ENCODE measurements around the gene SPEM2.

Gene SPEM2

DNA sequence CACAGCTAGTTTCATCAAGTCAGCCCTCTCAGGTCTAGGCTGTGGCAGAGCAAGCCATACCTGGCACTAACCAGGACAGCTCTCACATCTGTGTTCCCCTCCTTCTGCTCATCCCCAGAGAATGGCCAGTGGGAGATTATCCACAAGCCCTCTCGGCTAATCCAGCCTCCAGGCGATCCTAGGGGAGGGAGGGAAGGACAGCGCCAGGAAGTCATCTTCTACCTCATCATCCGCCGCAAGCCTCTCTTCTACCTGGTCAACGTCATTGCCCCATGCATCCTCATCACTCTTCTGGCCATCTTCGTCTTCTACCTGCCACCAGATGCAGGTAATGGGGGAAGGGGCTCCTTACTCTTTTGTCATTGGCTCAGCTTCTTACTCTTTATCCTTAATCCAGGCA, 23.0 kb downstream of the SPEM2 start:
- no peak overlapping the region for H3K4me3 ChIP-seq (ENCODE audit: low read depth, low read length)
- no peak for TF ChIP-seq CTCF (IDR thresholded peaks at IDR 0.05; ENCODE audit: low read depth, low read length)
- H3K4me1 ChIP-seq: no peaks in the 10 kb centered on the region
- no peak for DNase-seq
- peaks cover 3% of the 10 kb centered on the region; the same call in 1 of the 2 replicates for H3K27me3 ChIP-seq
- H3K36me3 ChIP-seq: no peaks in the 10 kb centered on the region
- no peaks in the 10 kb centered on the region for H3K9me3 ChIP-seq

GRCh38 chr17:7459961-7460545, 34.6 kb downstream of the SPEM2 start:
- no peaks in the 10 kb centered on the region for H3K9me3 ChIP-seq
- no peak overlapping the region for H3K4me3 ChIP-seq (ENCODE audit: low read depth, low read length)
- no peaks in the 10 kb centered on the region for H3K27me3 ChIP-seq
- TF ChIP-seq CTCF (IDR thresholded peaks at IDR 0.05; ENCODE audit: low read depth, low read length): no peak
- no peaks in the 10 kb centered on the region for H3K36me3 ChIP-seq
- no peaks in the 10 kb centered on the region for H3K4me1 ChIP-seq
- no peak for DNase-seq

DNA sequence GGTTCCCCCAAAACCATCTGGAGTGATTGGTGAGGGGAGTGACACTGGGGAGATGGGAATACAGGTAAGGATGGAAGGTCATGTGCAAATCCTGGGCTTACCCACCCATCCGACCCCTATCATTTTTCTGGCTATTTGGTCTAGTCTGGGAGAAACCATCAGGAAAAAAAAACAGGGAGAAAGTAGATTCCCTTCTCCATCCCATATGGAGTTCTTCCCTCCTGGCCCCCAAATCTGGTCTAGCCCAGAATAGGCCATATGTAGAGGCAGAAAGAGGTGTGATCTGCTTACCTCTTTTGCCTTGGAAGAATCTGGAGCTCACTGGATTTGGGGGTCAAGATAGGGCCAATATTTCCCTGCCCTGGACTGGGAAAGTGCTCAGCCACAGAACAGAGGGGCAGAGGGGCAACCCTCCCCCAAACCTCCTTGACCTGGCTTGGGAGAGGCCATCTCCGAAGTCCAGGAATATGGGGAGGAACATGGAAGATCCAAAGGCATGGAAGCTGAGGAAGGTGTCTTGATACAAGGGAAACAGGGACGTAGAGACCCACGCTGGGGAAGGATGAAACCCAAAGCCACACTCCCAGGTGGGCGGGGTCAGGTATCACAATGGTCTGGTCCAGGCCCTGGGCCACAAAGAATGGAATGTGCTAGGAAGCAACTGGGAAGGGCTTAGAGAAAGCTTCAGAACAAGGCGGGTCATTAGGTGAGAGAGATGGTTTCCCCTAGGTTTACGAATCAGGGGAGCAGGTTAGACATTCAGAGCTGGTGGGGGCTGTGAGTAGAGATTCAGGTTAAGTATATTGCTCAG, 35.6 kb downstream of the SPEM2 start:
- TF ChIP-seq CTCF (IDR thresholded peaks at IDR 0.05; ENCODE audit: low read depth, low read length): no peak
- no peak for DNase-seq
- Histone ChIP-seq H3K9me3 (no peaks in the 10 kb centered on the region), H3K4me1 (no peaks in the 10 kb centered on the region), H3K4me3 (ENCODE audit: low read depth, low read length) (no peak overlapping the region), H3K36me3 (no peaks in the 10 kb centered on the region), H3K27me3 (no peaks in the 10 kb centered on the region)

DNA sequence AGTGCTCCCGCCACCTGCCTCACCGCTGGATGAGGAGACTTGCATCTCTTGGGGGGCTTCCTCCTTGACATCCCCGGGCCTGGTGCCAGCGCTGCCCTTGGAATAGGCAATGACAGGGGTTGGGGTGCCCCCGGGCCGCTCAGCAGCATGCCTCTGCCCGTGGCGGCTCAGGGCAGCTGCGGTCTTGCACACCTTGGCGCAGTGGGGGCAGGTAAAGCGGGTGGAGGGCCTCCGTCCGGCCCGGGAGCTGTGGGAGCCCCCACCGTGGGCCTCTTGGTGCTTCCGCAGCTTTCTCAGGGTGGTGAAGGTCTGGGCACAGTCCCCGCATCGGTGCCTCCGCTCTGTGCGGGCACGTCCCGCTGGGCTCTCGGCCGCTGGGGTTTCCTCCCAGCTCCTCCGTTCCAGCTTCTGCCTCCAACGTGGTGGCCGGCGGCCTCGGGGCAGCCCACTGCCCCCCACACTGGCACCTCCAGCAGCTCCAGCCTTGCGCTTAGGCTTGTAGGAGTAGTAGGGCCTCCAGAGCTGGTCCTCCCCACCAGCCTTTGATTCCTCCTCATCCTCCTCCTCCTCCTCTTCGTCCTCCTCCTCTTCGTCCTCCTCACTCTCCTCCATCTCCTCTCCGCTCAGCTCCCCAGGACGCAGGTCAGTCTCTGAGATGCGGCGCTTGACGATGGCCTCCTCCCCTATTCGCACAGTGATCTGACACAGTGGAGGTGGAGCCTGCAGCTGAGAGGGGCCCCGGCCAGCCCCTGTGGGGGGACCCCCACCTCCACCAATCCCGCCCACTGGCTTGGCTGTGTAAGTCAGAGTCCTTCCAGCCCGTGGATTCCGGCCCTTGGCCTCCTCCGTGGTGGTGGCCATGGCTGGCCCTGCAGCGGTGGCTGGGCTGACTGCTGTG, 37.3 kb downstream of the SPEM2 start:
- TF ChIP-seq CTCF (IDR thresholded peaks at IDR 0.05; ENCODE audit: low read depth, low read length): no peak
- Histone ChIP-seq H3K4me1 (no peaks in the 10 kb centered on the region), H3K27me3 (no peaks in the 10 kb centered on the region), H3K36me3 (no peaks in the 10 kb centered on the region), H3K9me3 (no peaks in the 10 kb centered on the region), H3K4me3 (ENCODE audit: low read depth, low read length) (no peak overlapping the region)
- DNase-seq: no peak

DNA sequence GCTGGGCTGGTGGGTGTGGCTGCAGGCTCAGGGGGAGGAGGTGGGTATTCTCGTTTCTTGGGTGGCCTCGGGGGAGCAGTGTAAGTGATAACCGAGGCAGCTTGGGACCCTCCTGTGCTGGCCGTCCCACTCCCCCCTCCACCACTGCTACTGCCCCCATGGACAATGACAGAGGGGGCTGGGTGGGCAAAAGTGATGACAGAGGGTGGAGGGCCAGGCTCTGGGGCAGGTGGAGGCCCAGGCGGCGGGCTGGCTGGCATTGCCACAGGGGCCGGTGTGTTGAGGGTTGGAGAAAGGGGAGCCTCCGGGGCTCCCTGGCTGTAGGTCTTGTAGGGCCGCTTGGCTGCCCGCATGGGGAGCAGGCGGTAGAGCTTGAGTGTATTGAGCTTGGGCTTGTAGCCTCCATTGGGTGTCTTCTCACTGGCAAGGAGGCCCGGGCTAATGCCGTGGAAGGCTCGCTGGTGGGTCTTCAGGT, 38.0 kb downstream of the SPEM2 start:
- no peaks in the 10 kb centered on the region for H3K4me1 ChIP-seq
- no peaks in the 10 kb centered on the region for H3K27me3 ChIP-seq
- no peak for DNase-seq
- H3K4me3 ChIP-seq (ENCODE audit: low read depth, low read length): no peak overlapping the region
- TF ChIP-seq CTCF (IDR thresholded peaks at IDR 0.05; ENCODE audit: low read depth, low read length): no peak
- no peaks in the 10 kb centered on the region for H3K9me3 ChIP-seq
- no peaks in the 10 kb centered on the region for H3K36me3 ChIP-seq
